Measurements from ENCODE around the gene DGUOK.

Gene DGUOK

GRCh38 chr2:73983322-73984202 is 56.9 kb downstream of the DGUOK start:
- peak; percentile 81 for DNase-seq

GRCh38 chr2:73984203-73984921 is 57.7 kb downstream of the DGUOK start, which contains the start of gene TET3:
Gene TET3 (plus strand): TSS chr2:73984910. CDS start chr2:73986404, 1,494 bp downstream.
- DNase-seq: peak; percentile 46

GRCh38 chr2:73984922-73985307 is 58.2 kb downstream of the DGUOK start:
- peak; percentile 56 for DNase-seq

- peak; percentile 56 for DNase-seq
Measured at GRCh38 chr2:73985308-73986084, 58.8 kb downstream of the DGUOK start.

GRCh38 chr2:73986085-73986681 is 59.5 kb downstream of the DGUOK start:
- no peak for DNase-seq

GRCh38 chr2:73987109-73987947 is 60.6 kb downstream of the DGUOK start:
- DNase-seq: no peak

- DNase-seq: no peak
Measured at GRCh38 chr2:73987948-73988700, 61.4 kb downstream of the DGUOK start.

- DNase-seq: no peak
Measured at GRCh38 chr2:73989972-73990371, 63.3 kb downstream of the DGUOK start.

- DNase-seq: no peak
Measured at GRCh38 chr2:73990531-73990930, 63.9 kb downstream of the DGUOK start.

- no peak for DNase-seq
Measured at GRCh38 chr2:73992036-73992435, 65.4 kb downstream of the DGUOK start.

- no peak for DNase-seq
Measured at GRCh38 chr2:73993376-73993775, 66.7 kb downstream of the DGUOK start.

GRCh38 chr2:73993778-73994177 is 67.1 kb downstream of the DGUOK start:
- DNase-seq: no peak

- DNase-seq: no peak
Measured at GRCh38 chr2:73994178-73994831, 67.6 kb downstream of the DGUOK start.

GRCh38 chr2:73995810-73996209 is 69.1 kb downstream of the DGUOK start:
- DNase-seq: no peak

GRCh38 chr2:73997813-73998212 is 71.1 kb downstream of the DGUOK start:
- no peak for DNase-seq

GRCh38 chr2:73998451-73998850 is 71.8 kb downstream of the DGUOK start:
- no peak for DNase-seq

GRCh38 chr2:73998933-73999332 is 72.3 kb downstream of the DGUOK start:
- no peak for DNase-seq

GRCh38 chr2:73999881-74000597 is 73.4 kb downstream of the DGUOK start:
- no peak for DNase-seq

- DNase-seq: no peak
Measured at GRCh38 chr2:74000666-74001065, 74.0 kb downstream of the DGUOK start.

- DNase-seq: no peak
Measured at GRCh38 chr2:74001121-74001520, 74.4 kb downstream of the DGUOK start.
